Activated T-helper 1 cell treated with anti-CD3 and anti-CD28 coated beads, Interleukin-2, amount 50 U/mL, for 16 hours (primary cell): ENCODE data around the gene CIZ1.
"Not testable (repeated sequence)": the region's sequence is repeated elsewhere in the genome, so short reads cannot be mapped to it uniquely, and the experiment has no call there.

ENCODE experiments used
- DNase-seq, 2 donors: peaks; one replicate each; pipeline ENCODE4 v3.0.0-alpha.2; 2020; ENCODE audit warnings: low read depth in 1 of 2, low spot score in 1 of 2

CIZ1 gene

GRCh38 chr9:128190516-128191405, 611 bp downstream of the CIZ1 start:
- DNase-seq = peak in 1 of 2 donors; percentile 10

- DNase-seq = no peak
These were observed 1.4 kb downstream of the CIZ1 start for GRCh38 chr9:128190013-128190412.

DNA sequence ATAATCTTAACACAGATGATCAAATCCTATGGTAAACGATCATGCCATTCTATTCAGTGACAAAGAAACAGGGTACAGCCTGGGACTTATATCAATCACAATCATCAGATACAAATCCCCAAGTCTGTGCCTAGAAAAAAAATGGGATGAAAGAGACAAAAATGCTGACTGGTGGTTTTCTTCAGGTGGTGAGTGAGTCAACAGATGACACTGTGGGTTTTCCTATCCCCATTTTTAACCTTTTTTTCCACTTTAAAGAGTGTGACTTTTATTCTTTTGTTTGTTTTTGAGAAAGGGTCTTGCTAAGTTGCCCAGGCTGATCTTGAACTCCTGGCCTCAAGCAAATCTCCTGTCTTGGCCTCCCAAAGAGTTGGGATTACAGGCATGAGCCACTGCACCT, 3.2 kb downstream of the CIZ1 start:
- no peak for DNase-seq

GRCh38 chr9:128187361-128187760, 4.0 kb downstream of the CIZ1 start:
- no peak for DNase-seq

GRCh38 chr9:128185979-128186965, 5.1 kb downstream of the CIZ1 start:
- no peak for DNase-seq

DNA sequence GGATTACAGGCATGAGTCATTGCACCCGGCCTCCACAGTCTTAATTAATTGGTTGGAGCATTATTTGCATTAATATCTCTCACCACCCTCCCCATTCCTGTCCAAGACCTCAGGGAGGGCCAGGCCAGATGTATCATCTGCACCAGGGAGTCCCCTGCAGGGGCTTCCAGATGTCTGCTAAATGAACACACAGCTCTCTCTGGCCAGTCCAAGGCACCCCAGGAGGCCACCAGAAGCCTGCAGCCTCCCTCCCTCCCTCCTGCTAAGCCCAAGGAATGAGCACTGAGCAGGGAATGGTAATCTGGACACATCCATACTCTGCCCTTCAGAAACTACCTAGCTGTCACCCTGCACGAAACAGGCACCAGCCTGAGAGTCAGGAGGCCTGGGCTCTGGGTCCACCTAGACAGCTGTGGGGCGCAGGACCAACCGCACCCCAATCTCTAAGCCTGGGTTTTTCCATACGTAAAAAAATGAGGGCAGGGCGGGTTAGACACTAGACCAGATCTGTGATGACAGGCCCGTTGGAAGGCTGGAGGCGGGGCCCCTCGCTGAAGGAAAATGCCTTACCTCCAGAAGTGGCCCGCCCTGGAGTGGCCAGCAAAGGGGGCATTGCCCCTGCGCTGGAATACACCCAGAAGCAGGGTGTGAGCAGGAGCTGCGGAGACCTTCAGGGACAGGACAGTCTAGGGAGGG, 8.3 kb downstream of the CIZ1 start:
- no peak for DNase-seq

- not testable (repeated sequence) for DNase-seq
These were observed 9.9 kb downstream of the CIZ1 start for GRCh38 chr9:128181480-128181879.

GRCh38 chr9:128180447-128180846, 10.9 kb downstream of the CIZ1 start:
- no peak for DNase-seq

DNA sequence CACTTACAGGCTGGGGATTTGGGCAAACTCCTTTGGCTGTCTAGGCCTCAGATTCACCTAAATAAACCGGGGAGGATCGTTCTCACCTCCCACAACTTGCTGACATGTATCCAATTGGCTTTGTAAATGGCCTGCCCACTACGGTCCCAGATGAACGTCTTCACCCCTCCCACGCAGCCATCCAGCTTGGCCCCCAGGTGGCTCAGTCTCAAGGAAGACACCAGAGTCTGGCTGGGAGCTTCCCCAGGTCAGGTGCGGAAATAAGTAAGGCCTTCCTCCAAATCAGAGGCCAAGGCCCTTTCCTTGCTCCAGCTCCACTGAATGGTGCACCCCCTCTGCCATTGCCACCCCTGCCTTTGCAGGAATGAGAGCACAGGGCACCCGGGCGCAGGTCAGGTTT, 11.4 kb downstream of the CIZ1 start:
- DNase-seq = no peak

- no peak for DNase-seq
These were observed 12.5 kb downstream of the CIZ1 start for GRCh38 chr9:128178806-128179431.

DNA sequence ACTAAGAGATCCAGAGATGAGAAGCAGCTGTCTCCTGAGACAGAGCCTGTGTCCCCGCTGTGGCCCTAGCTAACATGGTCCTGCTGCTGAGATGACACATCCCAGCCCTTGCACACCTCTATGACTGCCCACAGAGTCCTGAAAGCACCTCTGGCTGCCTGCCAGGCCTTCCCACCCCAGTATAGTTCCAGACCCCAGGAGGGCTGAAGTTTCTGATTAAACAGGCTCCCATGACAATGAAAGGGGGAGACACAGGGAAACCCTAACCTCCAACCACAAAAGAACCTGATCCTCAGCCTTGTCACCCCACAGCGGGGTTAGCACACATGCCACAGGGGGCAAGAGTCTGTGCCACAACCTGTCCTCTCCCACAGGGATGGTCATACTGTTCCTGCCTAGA, 15.6 kb downstream of the CIZ1 start:
- DNase-seq = no peak

- DNase-seq = no peak
These were observed 16.2 kb downstream of the CIZ1 start for GRCh38 chr9:128175102-128175563.

DNA sequence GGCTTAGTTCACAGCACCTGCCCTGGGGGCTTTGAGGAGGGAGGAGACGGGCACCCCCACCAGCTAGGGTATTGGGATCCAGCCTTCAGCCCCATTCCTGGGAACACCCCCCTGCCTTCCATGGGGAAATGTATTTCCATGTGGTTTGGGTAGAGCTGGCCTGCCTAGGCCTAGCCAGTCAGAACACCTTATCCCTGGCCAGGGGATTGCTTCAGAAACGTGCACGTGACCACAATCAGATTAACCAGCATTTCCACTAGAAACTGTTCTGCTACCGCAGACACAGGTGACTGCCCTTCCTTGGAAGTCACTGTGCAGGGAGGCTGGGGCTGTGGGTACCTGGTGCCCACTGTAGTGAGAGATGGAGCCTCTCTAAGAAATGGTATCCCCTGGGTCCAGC, 17.3 kb downstream of the CIZ1 start:
- no peak for DNase-seq

- no peak for DNase-seq
These were observed 21.4 kb downstream of the CIZ1 start for GRCh38 chr9:128169925-128170324.

DNA sequence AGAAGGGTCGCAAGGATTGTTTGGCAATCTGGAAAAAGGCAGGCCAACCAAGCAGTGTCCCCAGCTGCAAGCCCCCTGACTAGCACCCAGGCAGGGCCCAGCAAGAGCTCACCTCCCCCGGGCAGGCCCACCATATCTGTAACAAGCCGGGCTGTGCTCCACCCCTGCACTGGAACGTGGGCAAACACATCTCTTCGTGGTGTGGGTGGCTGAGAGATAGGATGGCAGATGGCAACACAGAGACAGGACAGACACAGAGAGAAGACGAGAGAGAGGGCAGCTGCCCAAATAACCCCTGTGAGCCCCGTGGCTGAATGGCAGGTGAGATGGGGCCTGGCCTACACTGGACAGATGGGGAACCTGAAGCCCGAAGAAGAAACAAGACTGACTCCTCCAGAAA, 21.9 kb downstream of the CIZ1 start:
- DNase-seq = no peak

GRCh38 chr9:128168731-128169308, 22.6 kb downstream of the CIZ1 start:
- DNase-seq = no peak

GRCh38 chr9:128167209-128167608, 24.2 kb downstream of the CIZ1 start:
- DNase-seq = no peak

DNA sequence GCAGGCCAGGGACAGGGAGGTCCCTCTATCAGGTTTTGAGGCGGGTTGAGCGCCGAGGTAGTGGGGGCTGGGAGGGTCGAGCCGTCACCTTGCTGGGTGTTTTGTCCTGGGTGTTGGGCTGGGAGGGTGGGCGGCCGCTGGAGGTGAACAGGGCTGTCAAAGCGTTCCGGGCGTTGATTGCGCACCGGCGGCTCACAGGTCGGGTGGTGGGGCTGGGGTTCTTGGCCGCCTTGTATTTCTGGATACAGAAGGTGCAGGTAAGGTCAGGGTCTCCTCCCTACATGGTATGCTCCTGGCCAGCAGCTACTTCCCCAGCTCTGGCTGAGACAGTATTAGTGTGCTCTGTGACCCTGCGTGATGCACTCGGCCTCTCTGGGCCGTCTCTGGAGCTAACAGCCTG, 25.2 kb downstream of the CIZ1 start:
- no peak for DNase-seq

DNA sequence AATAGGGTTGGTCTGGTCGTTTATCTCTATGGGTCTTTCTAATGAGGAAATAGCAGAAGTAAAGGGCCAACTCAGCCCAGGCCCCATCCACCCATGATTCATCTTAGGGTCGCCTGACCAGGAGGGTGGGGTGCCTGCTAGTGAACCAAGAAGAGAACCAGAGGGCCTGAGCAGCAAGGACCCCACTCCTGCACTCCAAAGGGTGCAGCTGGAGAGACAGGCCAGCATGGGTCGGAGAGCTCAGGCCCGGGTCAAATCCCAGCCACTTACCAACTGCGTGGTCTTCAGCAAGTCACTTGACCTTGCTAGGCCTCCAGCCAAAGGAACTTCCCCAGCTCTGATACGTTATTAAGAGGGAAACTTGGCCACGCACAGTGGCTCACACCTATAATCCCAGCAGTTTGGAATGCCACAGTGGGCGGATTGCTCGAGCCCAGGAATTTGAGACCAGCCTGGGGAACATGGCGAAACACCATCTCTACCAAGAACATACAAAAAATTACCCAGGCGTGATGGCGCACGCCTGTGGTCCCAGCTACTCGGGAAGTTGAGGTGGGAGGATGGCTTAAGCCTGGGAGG, 27.0 kb downstream of the CIZ1 start:
- DNase-seq = no peak
